ENCODE data around the gene AHI1. TPM values are rescaled to one million over a fixed set of nuclear protein-coding genes. Genes with fewer than 3 reads are reported as not detected.

The AHI1 gene
- total RNA-seq, 1 donor: 29.8 TPM

DNA sequence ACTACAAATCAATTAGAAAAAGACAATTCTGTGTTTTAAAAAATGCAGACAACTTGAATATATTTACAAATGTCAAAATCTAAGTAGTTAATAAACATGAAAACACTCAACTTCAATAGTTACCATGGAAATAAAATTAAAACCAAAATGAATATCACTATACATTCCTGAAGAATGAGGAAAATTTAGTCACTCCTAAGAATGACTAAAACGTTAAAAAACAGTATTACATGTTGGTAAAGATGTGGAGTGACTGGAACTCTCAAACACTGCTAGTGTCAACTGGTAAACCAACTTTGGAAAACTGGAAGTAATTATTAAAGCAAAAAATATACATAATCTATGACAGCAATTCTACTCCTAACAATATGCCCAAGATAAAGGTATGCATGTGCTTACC, 36.3 kb downstream of the AHI1 start:
- no peak for TF ChIP-seq CTCF (IDR thresholded peaks at IDR 0.05; ENCODE audit: insufficient read depth, low read depth, low read length)
- no peak overlapping the region for H3K4me3 ChIP-seq (ENCODE audit: low read depth, low read length)
- DNase-seq (ENCODE audit: low read depth): no peak

GRCh38 chr6:135458051-135458450, 39.5 kb downstream of the AHI1 start:
- H3K4me3 ChIP-seq (ENCODE audit: low read depth, low read length): no peak overlapping the region
- no peak for TF ChIP-seq CTCF (IDR thresholded peaks at IDR 0.05; ENCODE audit: insufficient read depth, low read depth, low read length)
- no peak for DNase-seq (ENCODE audit: low read depth)

DNA sequence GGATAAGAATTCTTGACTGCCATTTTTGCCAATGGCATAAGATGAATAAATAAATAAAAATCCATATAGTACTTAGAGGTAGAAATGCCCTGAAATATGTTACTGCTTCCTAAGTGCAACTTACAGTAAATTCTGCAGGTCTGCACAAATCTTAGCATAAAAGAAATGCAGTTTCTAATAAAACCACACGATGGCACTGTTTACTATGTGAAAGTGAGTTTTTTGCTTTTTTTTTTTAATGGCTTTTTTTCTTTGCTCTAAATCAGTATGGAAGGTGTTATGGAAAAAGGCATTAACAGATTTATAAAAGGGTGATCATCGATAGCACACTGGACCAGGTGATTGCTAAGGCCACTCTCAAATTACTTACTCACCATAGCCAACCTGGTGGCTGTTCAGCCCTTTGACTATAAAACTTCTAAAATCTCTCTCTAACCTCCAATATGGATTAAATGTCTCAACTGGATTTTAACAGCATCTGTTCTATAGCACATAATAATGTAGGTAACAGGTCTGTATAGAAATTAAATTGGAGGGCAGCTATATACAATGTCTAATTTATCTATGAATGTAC, 45.8 kb downstream of the AHI1 start:
- DNase-seq (ENCODE audit: low read depth): peak; percentile 55
- H3K4me3 ChIP-seq (ENCODE audit: low read depth, low read length): no peak overlapping the region
- TF ChIP-seq CTCF (IDR thresholded peaks at IDR 0.05; ENCODE audit: insufficient read depth, low read depth, low read length): peak; percentile 59

GRCh38 chr6:135449246-135449645, 48.3 kb downstream of the AHI1 start:
- no peak overlapping the region for H3K4me3 ChIP-seq (ENCODE audit: low read depth, low read length)
- TF ChIP-seq CTCF (IDR thresholded peaks at IDR 0.05; ENCODE audit: insufficient read depth, low read depth, low read length): no peak
- no peak for DNase-seq (ENCODE audit: low read depth)

- TF ChIP-seq CTCF (IDR thresholded peaks at IDR 0.05; ENCODE audit: insufficient read depth, low read depth, low read length): no peak
- no peak for DNase-seq (ENCODE audit: low read depth)
- no peak overlapping the region for H3K4me3 ChIP-seq (ENCODE audit: low read depth, low read length)
These were observed 57.3 kb downstream of the AHI1 start for GRCh38 chr6:135440087-135440792.

DNA sequence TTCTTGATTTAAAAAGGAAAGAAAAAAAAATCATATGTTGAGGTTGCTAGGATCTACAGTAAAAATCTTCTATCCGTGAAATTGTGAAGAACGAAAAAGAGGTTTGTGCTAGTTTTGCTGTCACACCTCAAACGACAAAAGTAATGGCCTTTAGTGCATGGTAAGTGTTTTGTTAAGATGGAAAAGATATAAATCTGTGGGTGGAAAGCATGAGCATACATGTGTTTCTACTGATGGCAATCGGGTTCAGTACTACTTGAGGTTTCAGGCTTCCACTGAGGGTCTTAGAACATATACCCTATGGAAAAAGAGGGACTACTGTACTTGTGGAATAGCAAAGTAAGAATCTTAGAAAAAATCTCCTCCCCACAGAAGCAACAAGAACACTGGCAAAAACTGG, 58.0 kb downstream of the AHI1 start:
- DNase-seq (ENCODE audit: low read depth): no peak
- no peak for TF ChIP-seq CTCF (IDR thresholded peaks at IDR 0.05; ENCODE audit: insufficient read depth, low read depth, low read length)
- no peak overlapping the region for H3K4me3 ChIP-seq (ENCODE audit: low read depth, low read length)

All from fibroblast of villous mesenchyme (primary cell).